Measurements from ENCODE around the gene CELF2.

CELF2 gene

DNA sequence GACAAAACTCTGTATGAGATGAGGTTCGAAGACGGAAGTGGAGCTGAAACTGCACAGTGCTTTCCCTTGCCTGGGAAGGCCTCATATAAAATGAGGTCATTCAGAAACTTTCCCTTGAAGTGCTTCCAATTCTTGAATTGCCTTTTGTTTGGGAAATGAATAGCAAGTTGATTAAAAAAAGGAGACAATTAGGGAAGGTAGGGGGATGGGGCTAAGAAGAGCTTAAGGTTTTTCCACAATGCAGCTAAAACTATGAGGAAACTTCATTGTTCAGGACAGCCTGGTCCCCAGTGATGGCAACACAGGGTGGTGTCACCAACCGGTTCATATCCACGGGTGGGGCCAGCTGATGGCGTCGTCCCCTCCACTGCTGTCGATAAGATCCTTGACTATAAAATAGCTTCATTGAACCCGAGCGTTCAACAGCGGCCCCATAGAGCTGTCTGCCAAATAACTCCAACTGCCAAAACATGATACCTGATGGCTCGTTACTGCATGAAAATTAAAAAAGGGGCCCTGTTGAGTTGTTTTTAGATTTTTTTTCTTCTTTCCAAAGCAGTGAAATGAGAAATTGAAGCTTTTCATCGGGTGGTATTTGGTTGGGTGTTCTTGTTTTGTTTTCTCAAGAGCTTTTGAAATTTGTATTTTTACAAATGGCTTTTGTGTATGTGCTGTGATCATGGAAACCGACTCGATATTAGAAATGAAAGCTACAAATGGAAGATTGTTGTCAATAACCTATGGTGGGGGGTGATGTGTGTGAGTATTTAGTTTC is 2.8 kb upstream of the CELF2 start:
- H3K4me3 ChIP-seq (ENCODE audit: low read depth, low read length) = no peak overlapping the region
- no peak for DNase-seq (ENCODE audit: low read depth)
- in situ Hi-C loops (cut with HindIII; ENCODE audit: low sequenced_read_pairs) = loop anchor here (5.0 kb wide), 1 partner anchor 153 kb away; no protein-coding TSS in a partner anchor

DNA sequence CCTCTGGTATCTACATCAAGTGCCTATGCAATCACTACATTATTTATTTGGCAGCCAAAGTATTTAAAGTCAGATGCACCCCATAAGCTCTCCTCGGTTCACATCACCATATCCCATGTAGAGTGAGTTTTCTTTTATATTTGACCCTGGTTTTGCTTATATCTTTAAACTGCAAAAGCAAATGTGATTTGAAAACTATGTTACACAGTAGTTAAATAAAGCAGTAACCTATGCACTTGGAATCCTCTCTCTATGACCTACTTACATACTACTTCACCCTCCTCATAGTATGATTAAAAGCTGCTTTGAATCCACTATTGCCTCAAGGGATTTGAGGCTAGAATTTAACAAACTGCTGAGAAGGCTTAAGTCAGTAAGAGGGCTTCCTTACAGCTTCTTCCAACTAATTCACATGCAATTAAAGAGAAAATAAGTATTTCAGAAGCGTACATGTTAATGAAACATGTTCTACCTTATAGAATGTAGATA is 2.2 kb upstream of the CELF2 start:
- no peak for DNase-seq (ENCODE audit: low read depth)
- in situ Hi-C loops (cut with HindIII; ENCODE audit: low sequenced_read_pairs) = loop anchor here (5.0 kb wide), 1 partner anchor 153 kb away; no protein-coding TSS in a partner anchor
- no peak overlapping the region for H3K4me3 ChIP-seq (ENCODE audit: low read depth, low read length)
- TF ChIP-seq, protein P1, sequence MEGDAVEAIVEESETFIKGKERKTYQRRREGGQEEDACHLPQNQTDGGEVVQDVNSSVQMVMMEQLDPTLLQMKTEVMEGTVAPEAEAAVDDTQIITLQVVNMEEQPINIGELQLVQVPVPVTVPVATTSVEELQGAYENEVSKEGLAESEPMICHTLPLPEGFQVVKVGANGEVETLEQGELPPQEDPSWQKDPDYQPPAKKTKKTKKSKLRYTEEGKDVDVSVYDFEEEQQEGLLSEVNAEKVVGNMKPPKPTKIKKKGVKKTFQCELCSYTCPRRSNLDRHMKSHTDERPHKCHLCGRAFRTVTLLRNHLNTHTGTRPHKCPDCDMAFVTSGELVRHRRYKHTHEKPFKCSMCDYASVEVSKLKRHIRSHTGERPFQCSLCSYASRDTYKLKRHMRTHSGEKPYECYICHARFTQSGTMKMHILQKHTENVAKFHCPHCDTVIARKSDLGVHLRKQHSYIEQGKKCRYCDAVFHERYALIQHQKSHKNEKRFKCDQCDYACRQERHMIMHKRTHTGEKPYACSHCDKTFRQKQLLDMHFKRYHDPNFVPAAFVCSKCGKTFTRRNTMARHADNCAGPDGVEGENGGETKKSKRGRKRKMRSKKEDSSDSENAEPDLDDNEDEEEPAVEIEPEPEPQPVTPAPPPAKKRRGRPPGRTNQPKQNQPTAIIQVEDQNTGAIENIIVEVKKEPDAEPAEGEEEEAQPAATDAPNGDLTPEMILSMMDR (IDR thresholded peaks at IDR 0.05; ENCODE audit: low read depth, low read length, missing control alignments) = no peak

More for the DNA sequence above, 2.8 kb upstream of the CELF2 start:
- TF ChIP-seq, protein P1 (IDR thresholded peaks at IDR 0.05; ENCODE audit: low read depth, low read length, missing control alignments) = no peak

DNA sequence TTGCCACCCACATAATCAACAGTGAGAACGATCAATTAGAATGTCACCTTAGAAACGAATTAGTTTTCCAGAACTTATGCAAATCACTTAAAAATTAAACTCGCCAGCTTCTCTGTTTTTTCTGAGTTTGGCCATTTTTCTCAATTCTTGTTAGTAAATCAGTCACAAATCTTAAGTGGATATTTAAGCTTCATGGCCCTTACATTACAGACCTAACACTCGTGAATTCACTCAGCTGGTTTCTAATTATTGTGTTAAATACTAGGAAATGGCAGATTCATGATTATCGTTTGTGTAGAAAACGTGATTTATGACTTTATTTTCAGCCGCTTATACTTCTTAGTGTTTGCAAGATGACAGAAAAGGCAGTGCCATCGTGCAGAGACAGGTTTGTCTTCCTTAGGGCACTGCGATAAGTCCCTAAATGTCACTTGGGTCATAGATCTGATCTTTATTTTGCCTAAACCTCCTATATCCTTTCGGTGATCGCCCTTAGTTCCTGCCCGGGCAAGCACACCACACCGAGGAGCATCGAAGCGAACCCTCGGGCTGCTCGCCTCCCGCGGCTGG is 587 bp upstream of the CELF2 start:
- no peak for DNase-seq (ENCODE audit: low read depth)
- in situ Hi-C loops (cut with HindIII; ENCODE audit: low sequenced_read_pairs) = loop anchor here (5.0 kb wide), 1 partner anchor 155 kb away; no protein-coding TSS in a partner anchor
- H3K4me3 ChIP-seq (ENCODE audit: low read depth, low read length) = peak overlapping the region; percentile 49
- TF ChIP-seq, protein P1 (IDR thresholded peaks at IDR 0.05; ENCODE audit: low read depth, low read length, missing control alignments) = no peak

DNA sequence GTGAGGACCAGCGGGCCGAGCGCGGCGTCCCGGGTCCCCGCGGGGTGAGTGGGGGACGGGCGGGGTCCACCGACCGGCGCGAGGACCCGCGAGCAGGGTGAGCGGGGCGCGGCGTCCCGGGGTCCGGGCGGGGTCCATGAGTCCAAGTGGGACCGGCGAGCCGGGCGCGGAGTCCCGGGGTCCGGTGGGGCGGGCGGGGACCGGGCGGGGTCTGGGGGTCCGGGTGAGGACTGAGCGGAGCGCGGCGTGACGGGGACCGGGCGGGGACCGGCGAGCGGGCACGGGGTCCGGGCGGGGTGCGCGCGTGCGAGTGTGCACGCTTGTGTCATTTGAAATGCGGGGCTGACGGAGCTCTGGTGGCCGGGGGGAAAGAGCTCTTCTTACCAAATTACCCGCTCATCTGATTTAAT is 765 bp downstream of the CELF2 start:
- TF ChIP-seq, protein P1 (IDR thresholded peaks at IDR 0.05; ENCODE audit: low read depth, low read length, missing control alignments) = no peak
- peak overlapping the region; percentile 49 for H3K4me3 ChIP-seq (ENCODE audit: low read depth, low read length)
- in situ Hi-C loops (cut with HindIII; ENCODE audit: low sequenced_read_pairs) = loop anchor here (5.0 kb wide), 1 partner anchor 156 kb away; no protein-coding TSS in a partner anchor
- DNase-seq (ENCODE audit: low read depth) = no peak

DNA sequence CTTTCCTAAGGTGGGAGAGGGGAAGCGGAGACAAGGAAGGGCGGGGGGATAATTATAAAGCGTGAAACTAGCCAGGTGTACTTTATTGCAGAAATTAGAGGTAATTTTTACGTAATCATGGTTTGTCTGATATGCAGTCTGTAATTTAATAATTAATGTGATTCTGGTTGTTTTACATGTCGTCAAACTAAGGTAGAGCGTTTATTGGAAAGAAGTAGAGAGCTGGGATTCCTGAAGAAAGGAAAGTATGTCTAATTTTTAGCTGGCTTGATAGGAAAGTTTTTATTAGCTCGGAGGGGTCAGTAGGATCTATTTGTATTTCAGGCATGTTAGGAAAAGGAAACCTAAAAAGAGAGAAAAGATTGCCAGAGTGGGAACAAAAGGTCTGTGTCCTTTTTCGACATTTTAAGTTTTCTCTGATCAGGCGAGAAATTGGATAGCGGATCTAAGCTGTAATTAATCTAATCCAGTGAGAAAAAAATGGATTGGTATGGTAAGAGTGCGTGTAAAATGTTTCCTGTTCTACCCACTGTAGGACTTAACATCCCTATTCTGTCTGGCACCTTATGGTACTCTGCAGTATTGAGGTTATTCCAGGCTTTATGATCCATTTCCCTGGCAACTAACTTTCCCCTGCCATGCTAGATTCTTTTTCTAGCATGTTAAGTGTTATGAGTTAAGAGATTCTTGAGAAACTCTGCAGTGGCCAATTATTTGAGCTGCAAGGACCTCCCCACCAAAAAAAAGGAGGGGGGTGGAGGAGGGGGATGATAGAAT is 1.4 kb downstream of the CELF2 start:
- no peak for DNase-seq (ENCODE audit: low read depth)
- in situ Hi-C loops (cut with HindIII; ENCODE audit: low sequenced_read_pairs) = loop anchor here (5.0 kb wide), 1 partner anchor 157 kb away; no protein-coding TSS in a partner anchor
- TF ChIP-seq, protein P1 (IDR thresholded peaks at IDR 0.05; ENCODE audit: low read depth, low read length, missing control alignments) = no peak
- H3K4me3 ChIP-seq (ENCODE audit: low read depth, low read length) = peak overlapping the region; percentile 49
